Naive thymus-derived CD4-positive, alpha-beta T cell (primary cell): ENCODE results near the gene OR8U1. TPM values are rescaled to one million over a fixed set of nuclear protein-coding genes. Genes with fewer than 3 reads are reported as not detected.

Source experiments
- polyA plus RNA-seq, 2 donors: library from polyadenylated mRNA; unstranded; fragments of 300-500 nt; fragmentation: Illumina TruSeq; gene quantifications; one replicate each; pipeline ENCODE4 v1.2.3, GENCODE V29; 2021
- total RNA-seq, 6 experiments: library from RNA in 5 of 6; stranded (reverse) in 5 of 6; gene quantifications; 1 replicate in 5 of 6; 2 replicates in 1 of 6; pipeline ENCODE4 v1.2.3 and lab custom pipeline; 2021 to 2026

Gene OR8U1
- total and polyA plus RNA-seq, 7 experiments from 2014 or later = not detected

Other genes with a start within 250 kb of the OR8U1 start
- gene OR8J3, start 235.4 kb upstream of the OR8U1 start, total RNA-seq = not detected
- gene OR8J3, start 235.4 kb upstream of the OR8U1 start, polyA plus RNA-seq = not detected
- not detected for gene OR8K5, start 215.3 kb upstream of the OR8U1 start, total RNA-seq
- not detected for gene OR8K5, start 215.3 kb upstream of the OR8U1 start, polyA plus RNA-seq
- not detected for gene OR5J2, start 199.0 kb upstream of the OR8U1 start, total RNA-seq
- not detected for gene OR5J2, start 199.0 kb upstream of the OR8U1 start, polyA plus RNA-seq
- gene OR5T2, start 141.4 kb upstream of the OR8U1 start, total RNA-seq = not detected
- not detected for gene OR5T2, start 141.4 kb upstream of the OR8U1 start, polyA plus RNA-seq
- gene OR5T3, start 123.4 kb upstream of the OR8U1 start, total RNA-seq = not detected
- gene OR5T3, start 123.4 kb upstream of the OR8U1 start, polyA plus RNA-seq = not detected
- gene OR5T1, start 101.5 kb upstream of the OR8U1 start, total RNA-seq = not detected
- gene OR5T1, start 101.5 kb upstream of the OR8U1 start, polyA plus RNA-seq = not detected
- not detected for gene OR8H1, start 83.4 kb upstream of the OR8U1 start, total RNA-seq
- gene OR8H1, start 83.4 kb upstream of the OR8U1 start, polyA plus RNA-seq = not detected
- gene OR8K3, start 60.5 kb upstream of the OR8U1 start, total RNA-seq = not detected
- gene OR8K3, start 60.5 kb upstream of the OR8U1 start, polyA plus RNA-seq = not detected
- gene OR8K1, start 29.6 kb upstream of the OR8U1 start, total RNA-seq = not detected
- not detected for gene OR8K1, start 29.6 kb upstream of the OR8U1 start, polyA plus RNA-seq
- not detected for gene OR8J1, start 21.3 kb upstream of the OR8U1 start, total RNA-seq
- gene OR8J1, start 21.3 kb upstream of the OR8U1 start, polyA plus RNA-seq = not detected
- not detected for gene OR5AL1, start 37.1 kb downstream of the OR8U1 start, total RNA-seq
- gene OR5AL1, start 37.1 kb downstream of the OR8U1 start, polyA plus RNA-seq = not detected
- gene OR5M3, start 97.7 kb downstream of the OR8U1 start, total RNA-seq = not detected
- gene OR5M3, start 97.7 kb downstream of the OR8U1 start, polyA plus RNA-seq = not detected
- not detected for gene OR5M8, start 115.7 kb downstream of the OR8U1 start, total RNA-seq
- not detected for gene OR5M8, start 115.7 kb downstream of the OR8U1 start, polyA plus RNA-seq
- not detected for gene OR5M11, start 167.6 kb downstream of the OR8U1 start, total RNA-seq
- not detected for gene OR5M11, start 167.6 kb downstream of the OR8U1 start, polyA plus RNA-seq
- not detected for gene OR5M10, start 202.1 kb downstream of the OR8U1 start, total RNA-seq
- not detected for gene OR5M10, start 202.1 kb downstream of the OR8U1 start, polyA plus RNA-seq
- gene OR5M1, start 239.2 kb downstream of the OR8U1 start, total RNA-seq = not detected
- not detected for gene OR5M1, start 239.2 kb downstream of the OR8U1 start, polyA plus RNA-seq